Esophagus muscularis mucosa (tissue), 3 donors: ENCODE data around the gene PCDHA9.

Source experiments
- CTCF ChIP-seq, 3 experiments: fragments of 200-600 bp in 2 of 3; fragments of 450-650 bp in 1 of 3; sonication (generic) in 2 of 3; IDR thresholded peaks; one replicate each; pipeline ENCODE4 v1.5.1; 2017 to 2019; ENCODE audit warnings: antibody characterized with exemption in 3 of 3, mild to moderate bottlenecking in 2 of 3, moderate library complexity in 1 of 3
- EP300 ChIP-seq: sonication (generic); formaldehyde crosslinking; IDR thresholded peaks from one replicate; pipeline ENCODE4 v1.6.1; 2017; ENCODE audit warnings: antibody characterized with exemption

GRCh38 chr5:140868721-140869554 lies 20.8 kb downstream of the PCDHA9 start, which contains the start of gene PCDHA11:
- TF ChIP-seq CTCF (IDR thresholded peaks at IDR 0.05) (peak; percentile 13 to 31 (median 21)), EP300 (no peak)
